Embryonic facial prominence (tissue), 1 donor: Measurements from ENCODE around the gene BAX.

Source experiments
- DNase-seq: peaks from one replicate; pipeline ENCODE4 v3.0.0-alpha.2; 2016; ENCODE audit errors: extremely low spot score

The BAX gene

GRCh38 chr19:48985711-48986110, 31.0 kb downstream of the BAX start:
- no peak for DNase-seq

GRCh38 chr19:48986211-48986610, 31.5 kb downstream of the BAX start:
- no peak for DNase-seq

- no peak for DNase-seq
Measured at GRCh38 chr19:48987323-48987722, 32.6 kb downstream of the BAX start.

GRCh38 chr19:48988286-48988685, 33.6 kb downstream of the BAX start:
- no peak for DNase-seq

- no peak for DNase-seq
Measured at GRCh38 chr19:48988860-48989259, 34.2 kb downstream of the BAX start.

GRCh38 chr19:48989701-48990291, 35.1 kb downstream of the BAX start:
- no peak for DNase-seq

- no peak for DNase-seq
Measured at GRCh38 chr19:48990400-48990799, 35.7 kb downstream of the BAX start.

GRCh38 chr19:48991011-48991609, 36.4 kb downstream of the BAX start:
- no peak for DNase-seq

GRCh38 chr19:48991873-48992580, 37.4 kb downstream of the BAX start:
- DNase-seq = no peak

GRCh38 chr19:48992581-48993174, 38.0 kb downstream of the BAX start:
- DNase-seq = no peak

GRCh38 chr19:48993175-48994034, 38.7 kb downstream of the BAX start, which contains the start of the genes GYS1 and RUVBL2:
GYS1 (minus strand) TSS chr19:48993309; CDS start chr19:48993112, 197 bp downstream.
RUVBL2 (plus strand) TSS chr19:48993887; CDS start chr19:48993912, 25 bp downstream.
- peak; percentile 97 for DNase-seq

GRCh38 chr19:48994035-48994386, 39.3 kb downstream of the BAX start:
- no peak for DNase-seq

- peak; percentile 52 for DNase-seq
Measured at GRCh38 chr19:48997972-48998371, 43.3 kb downstream of the BAX start.

GRCh38 chr19:48999481-49000325, 45.0 kb downstream of the BAX start:
- no peak for DNase-seq

- no peak for DNase-seq
Measured at GRCh38 chr19:49004133-49004532, 49.5 kb downstream of the BAX start.

GRCh38 chr19:49004964-49005614, 50.4 kb downstream of the BAX start:
- no peak for DNase-seq

GRCh38 chr19:49006905-49007304, 52.2 kb downstream of the BAX start:
- no peak for DNase-seq

GRCh38 chr19:49009828-49010227, 55.2 kb downstream of the BAX start:
- no peak for DNase-seq

- DNase-seq = no peak
Measured at GRCh38 chr19:49010453-49010852, 55.8 kb downstream of the BAX start.

- DNase-seq = no peak
Measured at GRCh38 chr19:49011194-49011593, 56.5 kb downstream of the BAX start.
